GM12873 (cell line): ENCODE data around the gene CNGA4.

Experiments
- CTCF ChIP-seq: IDR thresholded peaks from 2 replicates; pipeline ENCODE4 v1.5.1; 2012; ENCODE audit warnings: low read depth, mild to moderate bottlenecking, moderate library complexity, low read length, control low read depth; ENCODE audit not compliant: insufficient read depth; ENCODE audit errors: missing control alignments

CNGA4 gene

DNA sequence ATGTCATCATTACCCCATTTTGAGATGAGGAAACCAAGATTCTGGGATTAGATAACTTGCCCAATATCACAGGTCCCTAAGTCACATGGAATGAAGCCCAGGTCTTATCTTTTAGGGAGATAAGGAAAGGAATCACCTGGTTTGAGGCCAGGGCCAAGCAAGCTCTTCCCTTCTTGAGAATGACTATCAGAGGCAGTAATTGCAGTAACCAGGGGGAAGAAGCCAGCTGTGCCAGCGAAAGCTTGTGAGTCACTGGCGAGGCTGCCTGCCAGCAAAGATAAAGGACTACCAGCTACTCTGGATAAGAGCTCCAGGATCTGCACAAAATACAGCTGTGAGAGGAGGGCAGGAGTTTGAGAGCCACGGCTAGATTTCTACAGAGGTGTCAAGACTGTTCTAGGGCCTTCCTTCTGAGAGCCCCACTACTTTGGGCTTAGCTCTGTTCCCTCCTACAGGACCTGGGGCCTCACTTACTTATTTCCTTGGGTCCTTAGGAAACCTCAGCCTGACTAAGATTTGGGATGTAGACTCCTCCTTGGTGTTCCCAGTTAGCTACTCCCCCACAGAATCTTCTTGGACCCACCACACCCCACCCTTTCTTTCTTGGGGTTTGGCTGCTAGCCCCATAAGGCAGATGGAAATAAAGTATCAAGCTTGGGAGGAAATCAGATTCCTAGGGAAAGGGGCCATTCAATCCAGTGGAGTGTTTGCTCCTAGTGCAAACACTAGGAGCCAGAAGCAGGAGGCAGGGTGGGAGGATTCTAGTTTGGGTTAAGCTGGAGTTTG lies 11.1 kb downstream of the CNGA4 start:
- no peak for TF ChIP-seq CTCF

DNA sequence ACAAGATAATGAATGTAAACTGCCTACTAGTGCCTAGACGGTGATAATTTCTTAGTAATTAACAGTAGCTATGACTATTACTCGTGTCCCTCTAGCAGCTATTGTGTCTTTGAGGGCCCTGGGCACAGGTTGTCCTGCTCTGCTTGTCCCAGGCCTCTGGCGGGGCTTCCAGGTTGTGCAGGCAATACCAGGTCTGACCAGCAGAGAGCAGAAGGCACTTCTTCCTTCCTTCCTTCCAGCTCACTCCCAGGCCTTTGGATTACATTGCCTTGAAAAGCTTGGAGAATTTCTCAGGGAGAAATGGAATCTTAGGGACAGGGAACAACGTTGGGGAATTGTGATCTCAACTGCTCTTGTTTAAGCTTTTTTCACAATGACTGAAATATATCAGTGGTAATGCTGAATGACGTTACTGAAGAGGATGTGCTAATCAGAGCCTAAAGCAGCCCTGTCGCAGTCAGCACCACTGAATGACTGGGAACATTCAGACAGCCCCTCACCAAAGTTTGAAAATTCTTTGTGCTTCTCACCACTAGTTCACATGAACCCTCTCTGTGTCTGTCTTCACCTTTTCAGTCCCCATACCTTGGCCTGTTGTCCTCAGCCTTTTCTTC lies 12.3 kb downstream of the CNGA4 start:
- peak; percentile 91 for TF ChIP-seq CTCF

GRCh38 chr11:6251990-6252473 lies 13.1 kb downstream of the CNGA4 start:
- no peak for TF ChIP-seq CTCF

- TF ChIP-seq CTCF = no peak
These were observed 14.3 kb downstream of the CNGA4 start for GRCh38 chr11:6253197-6253596.

- TF ChIP-seq CTCF = no peak
These were observed 19.3 kb downstream of the CNGA4 start for GRCh38 chr11:6258141-6258540.

DNA sequence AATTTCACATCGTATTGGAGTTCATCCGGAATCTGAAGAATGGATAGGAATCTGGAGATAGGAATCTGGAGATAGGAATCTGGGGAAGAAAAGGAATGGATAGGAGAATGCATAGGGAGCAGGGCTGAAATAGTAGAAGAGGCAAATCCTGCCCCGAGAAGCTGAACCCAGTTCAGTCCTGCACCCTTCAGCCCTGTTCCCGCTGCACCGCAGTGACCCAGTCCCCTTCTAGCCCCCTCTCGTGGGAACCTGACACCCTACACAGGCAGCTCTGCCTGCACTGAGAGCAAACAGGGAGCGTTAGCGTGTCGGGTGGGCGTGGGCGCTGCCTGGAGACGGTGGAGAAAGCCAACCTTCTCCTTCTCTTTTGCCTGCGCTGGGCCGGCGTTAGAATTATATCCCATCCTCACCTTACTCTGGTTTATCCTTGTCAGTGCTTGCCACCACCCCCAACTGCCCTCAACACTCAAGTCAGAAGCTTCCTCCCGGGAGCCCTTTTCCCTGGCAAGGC lies 19.7 kb downstream of the CNGA4 start:
- no peak for TF ChIP-seq CTCF

- TF ChIP-seq CTCF = no peak
These were observed 21.4 kb downstream of the CNGA4 start for GRCh38 chr11:6260207-6260726.
